OCI-LY7 (cell line): ENCODE results near the gene SORCS1.

Source experiments
- CTCF ChIP-seq: fragments of 200-600 bp; sonication (generic); conservative IDR thresholded peaks from 2 replicates; pipeline ENCODE4 v1.5.1; 2014; ENCODE audit warnings: mild to moderate bottlenecking, antibody characterized with exemption, low read length, moderate library complexity, mixed read lengths
- EZH2phosphoT487 ChIP-seq: fragments of 200-600 bp; sonication (generic); IDR thresholded peaks from 2 replicates; pipeline ENCODE4 v1.6.1; 2018; ENCODE audit warnings: low read depth, borderline replicate concordance, mild to moderate bottlenecking, mixed run types, antibody characterized with exemption, low read length, moderate library complexity, mixed read lengths

DNA sequence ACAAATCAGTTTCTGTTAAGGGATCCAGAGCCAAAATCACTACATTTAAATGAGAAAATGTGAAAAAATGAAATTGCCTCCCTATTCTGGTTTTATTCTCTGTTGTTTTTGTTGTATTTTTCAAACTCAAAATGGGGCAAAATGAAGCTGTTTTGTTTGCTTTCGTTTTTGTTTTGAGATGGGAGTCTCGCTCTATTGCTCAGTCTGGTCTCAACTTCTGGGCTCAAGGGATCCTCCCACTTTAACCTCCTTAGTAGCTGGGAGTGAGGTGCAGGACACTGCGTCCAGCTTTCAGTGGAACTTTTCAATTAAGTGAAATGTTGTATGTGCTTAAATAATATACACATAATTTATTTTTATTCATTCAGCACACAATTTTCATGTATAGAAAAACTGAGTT lies 205.0 kb downstream of the SORCS1 start:
- TF ChIP-seq CTCF (no peak), EZH2phosphoT487 (no peak)
